CD4-positive, alpha-beta T cell treated with Interleukin-4 for 4 hours (primary cell): ENCODE measurements around the gene HDAC10.

ENCODE experiments used
- DNase-seq: peaks from one replicate; pipeline ENCODE4 v3.0.0-alpha.2; 2020

HDAC10 gene

DNA sequence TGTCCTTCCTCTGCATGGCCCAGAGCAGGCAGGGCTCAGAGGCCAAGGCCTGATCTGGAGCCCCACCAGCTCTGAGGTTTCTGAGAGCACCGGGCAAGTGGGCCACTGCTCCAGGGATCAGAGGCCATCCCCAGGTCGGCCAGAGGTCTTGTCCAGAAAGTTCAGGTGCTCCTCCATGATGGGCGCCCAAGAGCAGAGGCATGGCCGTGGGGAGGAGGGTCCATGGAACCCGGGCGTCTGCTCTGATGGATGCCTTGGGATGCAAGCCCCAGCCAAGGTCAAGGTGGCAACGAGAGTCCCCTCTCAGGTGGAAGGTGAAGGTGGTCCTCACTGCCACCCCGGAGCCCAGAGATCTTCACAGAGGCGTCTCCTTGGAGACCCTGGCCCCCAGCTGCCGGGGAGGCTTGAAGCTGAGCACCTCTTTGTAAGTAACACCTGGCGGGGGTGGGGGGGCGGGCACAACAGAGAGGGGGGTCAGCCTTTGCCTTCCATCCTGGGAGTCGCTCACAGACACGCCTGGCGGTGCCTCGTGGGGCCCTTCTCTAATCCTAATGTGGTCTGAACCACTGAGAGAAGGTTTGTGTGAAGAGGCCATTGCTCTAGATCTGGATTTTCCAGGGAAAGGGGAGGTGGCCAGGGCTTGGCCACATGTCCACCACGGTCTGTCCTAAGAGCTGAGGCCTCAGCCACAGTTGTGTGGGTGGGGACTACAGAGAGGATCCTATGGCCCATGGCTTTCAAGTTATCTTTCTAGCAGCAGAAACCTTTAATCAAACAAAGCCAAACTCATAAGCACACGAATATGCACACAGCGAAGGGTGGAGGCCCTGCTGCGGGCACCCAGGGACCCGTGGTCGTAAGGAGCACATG is 2.2 kb upstream of the HDAC10 start:
- no peak for DNase-seq

DNA sequence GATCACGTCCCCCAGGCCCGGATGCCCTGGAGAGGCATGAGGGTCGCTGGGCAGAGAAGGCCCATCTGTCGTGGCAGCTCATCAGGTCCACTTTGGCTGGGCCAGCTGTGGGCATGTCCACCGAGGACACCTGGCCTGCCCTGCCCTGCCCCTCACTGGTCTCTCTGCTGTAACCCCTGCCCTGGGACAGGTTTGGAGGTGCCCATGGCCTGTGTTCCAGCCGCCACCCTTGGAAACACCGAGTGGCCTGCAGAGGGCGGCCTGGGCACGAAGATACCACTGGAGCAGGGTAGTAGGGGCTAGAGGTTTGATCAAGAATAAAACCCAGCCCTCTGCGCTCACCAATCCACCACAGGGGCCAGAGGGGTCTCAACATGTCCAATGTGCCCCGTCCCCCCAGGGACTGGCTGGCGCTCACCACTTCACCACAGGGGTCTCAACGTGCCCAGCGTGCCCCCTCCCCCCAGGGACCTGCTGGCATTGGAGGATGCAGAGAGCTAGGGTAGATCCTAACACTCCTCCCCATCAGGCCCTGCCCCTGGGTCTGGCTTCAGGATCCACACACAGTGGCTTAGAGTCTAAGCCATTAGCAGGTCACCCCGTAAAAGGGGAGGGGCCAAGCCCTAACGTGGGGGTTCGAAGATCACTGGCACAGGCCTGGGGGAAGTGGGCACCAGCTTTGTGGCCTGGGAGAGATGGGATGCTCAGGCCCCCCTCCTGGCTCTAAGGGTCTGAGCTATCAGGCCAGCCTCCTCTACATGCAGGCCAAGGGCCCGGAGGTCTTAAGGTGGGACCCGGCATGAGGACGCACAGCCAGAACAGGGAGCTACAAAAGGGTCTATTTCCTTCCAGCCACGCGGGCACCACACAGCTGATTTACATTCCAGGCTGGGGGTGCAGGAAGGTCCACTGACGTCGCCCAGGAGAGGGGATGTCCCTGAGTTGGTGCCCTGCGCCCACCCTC is 1.3 kb upstream of the HDAC10 start:
- peak; percentile 66 for DNase-seq

DNA sequence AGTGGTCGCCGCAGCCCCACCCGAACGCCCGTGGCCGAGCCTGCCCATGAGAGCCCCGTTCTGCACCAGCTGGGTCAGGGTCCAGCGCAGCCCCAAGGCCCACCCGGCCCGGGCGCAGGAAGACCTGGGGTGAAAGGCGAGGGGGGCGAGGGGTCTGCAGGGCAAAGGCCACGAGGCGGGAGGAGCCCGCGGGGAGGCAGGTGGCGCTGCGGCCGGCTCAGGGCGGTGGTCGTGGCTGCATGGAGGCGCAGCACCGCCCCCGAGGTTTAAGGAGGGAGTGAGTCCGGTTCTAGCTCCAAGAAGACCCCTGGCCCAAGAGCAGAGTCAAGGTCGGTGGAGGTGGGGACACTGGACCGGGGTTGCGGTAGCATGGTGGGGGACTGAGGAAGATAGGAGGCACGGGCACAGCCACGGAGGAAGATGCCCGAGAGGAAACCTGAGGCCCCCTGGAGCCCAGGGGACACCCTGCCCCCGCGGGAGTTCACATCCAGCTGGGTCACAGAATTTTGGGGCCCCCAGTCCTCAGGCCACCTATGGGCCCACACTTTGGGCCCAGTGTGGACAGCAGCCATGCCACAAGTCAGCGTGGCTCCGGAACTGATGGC is 514 bp upstream of the HDAC10 start:
- no peak for DNase-seq

DNA sequence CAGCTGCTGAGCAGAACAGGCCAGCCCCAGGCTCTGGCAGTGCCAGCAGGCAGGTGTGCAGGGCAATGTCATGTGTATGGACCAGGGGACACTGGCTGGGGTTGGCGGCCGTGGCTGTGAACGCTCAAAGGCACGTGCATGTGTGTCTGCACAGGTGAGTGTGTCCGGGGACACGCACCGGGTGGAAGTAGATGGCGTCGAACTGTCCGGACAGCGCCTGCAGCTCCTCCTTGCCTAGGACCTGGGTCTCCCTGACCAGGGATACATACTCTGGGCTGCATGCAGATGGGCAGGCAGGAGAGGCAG is 863 bp downstream of the HDAC10 start:
- no peak for DNase-seq

DNA sequence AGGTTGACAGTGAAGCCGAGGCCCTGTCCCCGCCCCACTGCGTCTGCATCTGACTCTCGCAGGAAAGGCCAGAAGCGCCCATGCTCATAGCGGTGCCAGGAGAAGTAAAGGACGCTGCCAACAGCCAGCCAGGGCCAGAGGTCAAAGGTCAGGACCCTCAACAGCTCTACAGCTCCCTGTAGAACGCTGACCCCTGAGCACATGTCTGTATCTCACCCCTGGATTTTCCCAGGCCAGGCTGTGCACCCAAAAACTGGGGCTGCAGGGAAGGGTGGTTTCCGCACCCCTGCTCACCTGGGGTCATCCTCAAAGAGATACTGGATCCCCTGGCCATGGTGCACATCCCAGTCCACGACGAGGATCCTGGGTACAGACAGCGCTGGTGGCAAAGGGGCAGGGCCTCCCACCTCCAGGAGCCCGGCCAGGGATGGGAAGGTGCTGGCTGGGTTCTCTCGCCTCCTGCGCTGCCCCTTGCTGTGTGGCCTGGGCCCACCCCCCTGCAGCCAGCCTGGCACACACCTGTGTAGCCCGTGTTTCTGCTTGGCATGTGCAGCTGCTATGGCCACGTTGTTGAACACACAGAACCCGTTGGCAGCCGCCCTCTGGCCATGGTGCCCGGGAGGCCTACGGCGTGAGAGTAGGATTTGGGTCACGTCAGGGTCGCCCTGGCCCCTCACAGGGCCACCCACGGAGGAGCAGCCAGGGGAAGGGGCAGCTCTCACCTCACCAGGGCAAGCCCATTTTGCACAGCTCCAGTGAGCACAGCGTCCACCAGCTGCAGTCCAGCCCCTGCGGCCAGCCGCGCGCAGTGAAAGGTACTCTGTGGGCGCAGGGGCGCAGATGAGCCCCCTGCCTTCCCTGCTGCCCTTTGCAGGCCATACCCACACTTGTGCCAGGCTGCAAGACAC is 1.5 kb downstream of the HDAC10 start:
- DNase-seq = no peak

DNA sequence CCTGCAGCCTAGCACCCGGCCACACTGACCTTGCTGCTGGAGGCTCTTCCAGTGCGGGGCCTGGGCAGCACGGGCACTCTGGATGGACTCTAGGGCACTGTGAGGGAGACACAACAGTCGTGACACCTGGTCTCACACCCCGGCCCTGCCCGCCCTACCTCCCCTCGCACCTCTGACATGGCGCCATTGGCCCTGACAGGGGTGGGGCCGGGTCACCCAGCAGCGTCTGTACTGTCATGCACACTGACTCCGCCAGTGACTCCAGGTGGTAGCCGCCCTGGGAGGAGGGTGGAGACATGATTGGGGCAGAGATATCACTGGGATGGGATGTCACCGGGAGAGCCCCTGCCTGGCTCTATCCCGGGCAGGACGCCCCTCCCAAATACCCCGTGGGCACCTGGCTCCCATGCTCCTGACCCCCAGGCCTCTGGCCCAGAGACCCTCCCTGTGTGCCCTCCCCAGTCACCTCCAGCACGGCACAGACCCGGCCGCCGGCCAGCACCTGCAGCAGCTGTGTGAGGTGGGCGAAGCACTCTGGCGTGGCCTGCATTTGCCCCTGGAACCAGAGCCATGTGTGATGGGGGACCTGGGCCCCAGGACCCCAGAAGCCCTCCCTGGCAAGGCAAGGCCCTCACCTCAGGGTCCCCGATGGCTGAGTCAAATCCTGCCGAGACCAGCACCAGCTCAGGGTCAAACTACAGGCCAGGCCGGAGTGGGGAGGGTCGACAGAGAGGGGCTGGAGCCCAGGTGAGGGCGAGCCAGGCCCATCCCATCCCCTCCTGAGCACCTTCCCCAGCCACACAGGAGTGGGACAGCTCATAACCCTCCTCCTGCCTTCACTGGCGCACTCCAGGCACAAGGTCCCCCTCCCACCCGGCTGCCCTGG is 2.6 kb downstream of the HDAC10 start:
- DNase-seq = no peak

DNA sequence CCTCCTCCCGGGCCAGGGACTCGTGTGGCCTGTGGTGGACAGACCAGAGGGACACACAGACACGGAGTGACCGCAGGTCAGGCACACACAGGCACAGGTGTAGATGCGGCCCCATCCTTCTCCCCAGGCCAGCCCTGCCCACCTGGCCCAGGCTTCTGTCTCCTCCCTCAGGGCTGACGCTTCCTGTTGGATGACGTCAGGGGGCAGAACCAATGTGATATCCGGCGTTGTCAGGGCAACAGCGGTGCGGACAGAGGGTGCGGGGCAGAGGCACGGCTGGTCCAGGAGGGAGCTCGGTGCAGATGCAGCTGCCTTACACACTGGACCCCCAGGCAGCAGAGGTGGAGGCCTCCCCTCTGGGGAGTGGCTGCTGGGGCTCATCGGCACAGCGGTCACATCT is 3.3 kb downstream of the HDAC10 start:
- DNase-seq = peak; percentile 62

DNA sequence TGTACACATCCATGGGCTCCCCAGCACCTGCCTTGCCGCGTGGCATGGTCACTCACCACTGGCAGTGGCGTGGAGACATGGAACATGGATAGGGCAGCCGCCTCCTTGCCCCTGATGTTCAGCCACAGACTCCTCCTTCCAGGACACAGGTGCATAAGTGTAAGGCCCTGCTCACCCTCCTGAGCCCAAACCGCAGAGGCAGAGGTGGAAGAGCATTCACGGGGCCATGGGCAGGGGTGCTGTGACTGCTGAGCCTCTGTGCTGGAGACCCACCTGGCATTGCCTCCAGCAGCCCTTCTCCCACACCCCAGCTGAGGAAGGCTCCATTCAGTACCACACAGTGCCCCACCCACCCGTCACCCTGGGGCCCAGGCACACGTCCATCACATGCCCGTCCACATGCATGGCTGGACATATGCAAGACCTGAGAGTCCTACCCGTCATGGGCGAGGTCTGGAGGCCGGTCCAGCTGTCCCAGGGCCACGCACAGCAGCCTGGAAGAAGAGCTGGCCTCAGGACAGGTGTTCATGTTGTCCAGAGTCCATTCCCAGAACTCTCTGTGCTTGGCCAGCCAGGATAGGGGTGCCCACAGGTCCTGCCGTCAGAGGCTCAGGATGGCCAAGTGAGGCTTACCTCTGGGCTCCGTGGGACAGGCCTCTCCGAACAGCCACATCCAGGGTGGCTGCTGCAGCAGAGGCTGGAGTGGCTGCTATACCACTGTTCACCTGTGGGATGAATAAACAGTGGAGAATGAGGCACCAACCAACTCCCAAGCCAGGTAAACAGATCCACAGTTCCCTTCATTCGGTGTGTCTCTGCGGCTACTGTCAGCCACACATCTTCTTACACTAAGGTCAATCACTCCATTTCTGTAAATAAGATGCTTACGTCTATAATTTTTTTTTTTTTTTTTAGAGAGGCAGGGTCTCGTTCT is 4.6 kb downstream of the HDAC10 start:
- no peak for DNase-seq

DNA sequence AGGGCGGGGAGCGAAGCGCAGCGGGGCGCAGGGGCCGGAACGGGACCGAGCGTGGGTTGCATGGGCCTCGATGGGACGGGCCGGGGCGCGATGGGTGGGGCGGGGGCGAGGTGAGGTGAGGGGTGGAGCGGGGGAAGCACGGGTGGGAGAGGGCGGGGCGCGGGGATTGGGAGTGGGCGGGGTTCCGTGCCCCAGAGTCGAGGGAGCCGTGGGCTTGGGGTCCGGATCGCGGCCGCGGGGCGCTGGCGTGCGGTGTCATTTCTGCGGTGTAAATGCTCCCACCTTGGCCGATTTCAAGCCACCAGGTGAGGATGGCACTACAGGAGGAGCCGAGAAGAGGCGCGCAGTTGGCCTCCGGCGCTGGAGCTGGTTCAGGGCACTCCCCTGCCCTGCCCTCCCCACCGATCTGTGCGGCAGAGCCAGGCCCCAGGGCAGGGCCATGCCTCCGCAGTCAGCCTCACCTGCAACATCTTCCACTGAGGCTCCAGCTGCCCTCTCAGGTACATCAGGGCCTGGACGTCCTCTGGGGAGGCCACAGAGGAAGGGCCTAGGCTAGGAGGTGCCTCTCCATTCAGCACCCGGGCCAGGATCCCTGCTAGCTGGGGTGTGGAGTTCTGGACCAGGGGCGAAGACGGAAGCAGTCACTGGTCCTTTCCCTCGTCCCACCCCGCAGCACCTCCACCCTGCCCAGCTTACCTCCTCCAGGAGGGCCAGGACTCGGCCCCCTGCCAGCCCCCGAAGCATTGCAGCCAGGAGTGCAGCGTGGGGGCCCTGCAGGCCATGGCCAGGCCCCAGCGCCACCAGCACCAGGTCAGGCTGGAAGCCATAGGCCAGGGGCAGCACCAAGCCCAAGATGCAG is 5.6 kb downstream of the HDAC10 start:
- DNase-seq = no peak

DNA sequence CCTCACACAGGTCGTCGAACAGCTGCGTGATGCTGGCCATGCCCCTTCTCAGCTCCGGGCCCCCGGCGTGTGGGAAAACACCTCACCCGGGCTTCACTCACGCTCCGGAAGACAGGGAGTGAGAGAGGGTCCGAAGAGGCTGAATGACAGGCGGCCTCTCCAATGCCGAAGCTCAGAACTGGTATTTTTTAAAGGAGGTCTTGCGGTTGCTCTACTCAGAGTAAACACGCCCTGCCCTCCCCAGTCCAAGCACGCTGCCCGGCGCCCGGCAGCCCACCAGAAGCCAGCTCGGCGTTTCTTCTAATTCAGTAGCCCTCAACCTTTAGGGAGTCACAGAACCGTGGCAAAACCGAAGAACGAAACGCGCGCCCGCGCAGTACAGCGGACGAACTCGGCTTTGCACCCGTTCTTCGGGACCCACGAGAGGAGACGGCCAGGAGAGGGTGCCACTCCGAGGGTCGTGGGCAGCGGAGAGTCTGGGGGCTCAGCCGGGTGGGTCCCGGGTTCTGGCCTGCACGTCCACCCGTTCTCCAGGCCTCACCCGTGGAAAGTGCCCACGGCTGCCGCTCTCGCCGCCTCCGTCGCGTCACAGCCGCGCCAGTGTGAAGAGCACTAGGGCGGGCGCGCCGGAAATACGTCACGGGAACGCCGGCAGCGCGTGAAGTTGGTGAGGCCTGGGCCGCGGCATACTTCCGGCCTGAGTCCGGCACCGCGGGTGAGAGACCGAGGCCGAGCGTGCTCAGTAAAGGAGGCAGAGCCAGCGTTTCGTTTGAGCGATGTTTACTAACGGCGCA is 6.4 kb downstream of the HDAC10 start, which contains the start of gene TUBGCP6:
TSS of gene TUBGCP6 (minus strand) at position 604 of the 794 bp plus-strand sequence. CDS start at position 40, 564 bp downstream.
- peak; percentile 87 for DNase-seq

DNA sequence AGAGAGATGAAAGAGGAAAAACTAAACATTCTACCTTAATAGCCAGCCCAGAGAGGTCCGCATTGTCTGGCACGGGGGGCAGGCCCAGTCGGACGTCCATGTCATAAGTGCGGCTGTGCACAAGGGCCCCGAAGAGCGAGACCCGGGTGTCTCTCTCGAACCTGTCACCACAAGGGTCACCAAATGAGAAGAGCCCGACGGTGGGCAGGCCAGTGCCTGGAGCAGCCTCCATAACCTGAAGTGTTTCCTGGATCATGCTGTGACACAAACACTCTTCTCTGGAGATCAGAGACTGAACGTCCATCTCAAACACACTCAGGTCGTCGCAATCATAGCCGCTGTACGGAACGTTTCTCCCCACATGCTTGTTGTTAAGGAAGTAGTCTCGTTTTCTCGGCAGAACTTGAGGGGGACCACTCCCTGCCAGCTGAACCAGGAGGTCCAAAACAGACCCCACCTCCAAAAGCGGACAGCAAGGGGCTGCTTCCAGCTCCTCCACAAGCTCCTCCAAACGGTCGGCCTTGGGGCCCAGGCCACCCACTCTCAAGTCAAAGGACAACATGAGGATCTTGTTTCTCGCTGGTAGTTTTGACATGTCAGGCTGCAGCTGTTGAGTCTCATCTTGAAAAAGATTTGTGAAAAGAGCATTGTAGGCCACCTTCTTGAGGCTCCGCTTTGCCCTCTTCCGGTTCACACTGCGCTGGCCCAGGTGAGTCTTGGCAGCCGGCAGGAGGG is 7.2 kb downstream of the HDAC10 start:
- DNase-seq = no peak

DNA sequence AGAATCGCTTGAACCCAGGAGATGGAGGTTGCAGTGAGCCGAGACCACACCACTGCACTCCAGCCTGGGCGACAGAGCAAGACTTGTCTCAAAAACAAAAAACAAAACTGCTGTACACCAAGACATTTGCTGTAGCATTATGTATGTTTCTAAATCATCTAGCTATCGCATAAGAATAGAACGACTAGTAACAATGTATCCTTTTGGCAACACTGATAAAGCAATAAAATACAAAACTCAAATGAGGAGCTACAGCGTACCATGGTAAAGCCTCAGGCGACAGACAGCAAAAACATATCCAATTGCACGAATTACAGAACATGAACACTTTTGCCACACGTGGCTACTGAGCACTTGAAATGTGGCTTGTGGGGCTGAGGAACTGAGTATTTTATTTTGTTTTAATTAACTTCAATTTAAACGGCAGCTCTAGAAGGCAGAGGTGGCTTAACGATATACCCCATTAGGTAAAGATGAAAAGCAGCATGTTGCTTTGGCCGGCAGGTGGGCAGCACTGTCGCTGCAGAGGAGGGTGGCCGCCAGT is 8.6 kb downstream of the HDAC10 start:
- no peak for DNase-seq

DNA sequence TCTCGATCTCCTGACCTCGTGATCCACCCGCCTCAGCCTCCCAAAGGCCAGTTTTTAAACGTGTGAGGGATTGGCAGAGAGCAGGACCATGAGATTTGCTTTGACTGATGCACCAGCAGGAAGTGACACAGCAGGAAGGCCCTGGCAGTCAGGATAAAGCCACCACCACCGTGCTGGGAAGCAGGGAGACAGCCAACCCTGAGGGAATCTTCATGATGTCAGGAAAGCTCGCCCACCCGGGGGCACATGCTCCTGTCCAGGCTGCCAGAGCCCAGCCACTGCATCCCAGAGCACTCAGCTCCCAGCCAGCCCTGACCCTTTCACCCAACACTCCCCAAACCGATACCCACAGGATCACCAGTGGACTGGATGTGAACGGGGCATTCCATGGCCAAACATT is 12.3 kb downstream of the HDAC10 start:
- DNase-seq = no peak

DNA sequence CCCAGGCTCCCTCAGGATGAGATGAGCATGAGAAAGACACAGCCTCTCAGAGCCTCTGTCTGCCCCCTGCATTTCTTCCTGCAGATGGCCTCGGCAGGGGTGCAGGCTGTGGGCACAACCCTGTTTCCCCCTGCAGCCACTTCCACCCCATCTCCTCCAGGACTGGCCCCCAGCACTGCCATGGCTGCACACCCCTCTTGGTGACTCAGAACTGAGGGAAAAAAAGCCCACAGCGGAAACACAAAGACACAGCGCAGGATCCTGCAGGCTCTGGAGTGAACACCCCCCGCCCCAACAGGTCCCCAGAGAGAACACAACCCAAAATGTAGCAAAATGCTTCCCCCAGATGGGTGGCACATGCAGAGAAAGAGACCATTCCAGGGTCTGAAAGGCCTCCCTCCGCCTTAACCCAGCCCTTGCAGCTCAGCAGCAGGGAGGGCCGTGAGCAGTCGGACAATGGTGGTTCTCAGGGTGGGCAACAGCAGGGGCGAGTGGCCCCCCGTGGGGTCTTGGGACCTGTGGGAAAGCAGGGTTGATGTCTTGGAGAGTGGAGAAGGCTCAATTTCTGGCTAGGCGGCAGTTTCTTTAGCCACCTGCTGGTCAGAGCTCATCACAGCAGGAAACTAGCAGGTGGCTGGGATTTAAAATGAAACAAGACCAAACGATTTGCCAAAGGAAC is 14.2 kb downstream of the HDAC10 start:
- no peak for DNase-seq

DNA sequence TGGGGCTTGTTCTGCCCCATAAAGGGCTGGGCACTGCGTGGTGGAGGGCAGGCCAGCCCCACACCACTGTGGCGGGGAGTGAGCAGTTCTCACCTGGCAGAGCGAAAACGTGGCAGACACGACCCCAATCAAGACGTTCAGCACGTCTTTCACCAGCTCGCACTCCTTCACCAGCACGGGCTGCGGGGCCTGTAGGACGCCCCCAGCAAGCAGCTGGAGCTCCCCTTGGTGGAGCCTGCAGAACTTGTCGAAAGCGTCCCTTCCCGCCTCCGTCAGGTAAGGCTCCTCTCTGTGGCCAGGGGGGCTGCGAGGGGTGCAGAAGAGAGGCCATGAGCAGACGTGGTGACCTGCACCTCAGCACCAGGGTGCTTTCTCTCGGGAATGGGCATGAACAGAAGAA is 17.8 kb downstream of the HDAC10 start:
- no peak for DNase-seq

DNA sequence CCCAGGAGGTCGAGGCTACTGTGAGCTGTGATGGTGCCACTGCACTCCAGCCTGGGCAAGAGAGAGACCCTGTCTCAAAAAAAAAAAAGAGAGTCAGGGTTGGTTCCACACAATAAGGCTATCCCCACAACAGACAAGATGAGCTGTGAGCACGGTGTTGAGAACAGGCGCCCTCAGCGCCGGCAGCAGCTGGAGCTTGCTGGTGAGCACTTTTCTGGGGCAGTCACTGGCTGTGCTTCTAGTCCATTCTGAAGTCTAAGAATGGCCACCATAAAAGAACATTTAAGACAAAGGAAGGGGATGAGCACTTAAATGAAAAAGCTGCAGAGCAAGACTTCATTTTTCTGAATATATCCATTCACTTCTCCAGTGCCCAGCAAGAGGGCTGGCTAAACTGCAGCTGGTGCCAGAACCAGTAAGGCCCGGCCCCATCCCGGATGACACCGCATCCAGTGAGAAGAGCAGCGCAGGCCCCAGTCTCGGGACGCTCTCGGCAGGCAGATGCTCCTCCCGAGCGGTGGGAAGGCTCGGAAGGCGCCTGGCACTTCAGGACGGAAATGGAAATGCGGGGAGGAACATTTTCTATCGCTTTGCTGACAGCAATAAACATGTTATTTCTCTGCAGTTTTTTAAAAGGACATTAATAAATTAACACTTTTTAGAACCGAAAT is 18.4 kb downstream of the HDAC10 start:
- no peak for DNase-seq
